ENCODE results near the gene PVR.
"Not testable (repeated sequence)": the region's sequence is repeated elsewhere in the genome, so short reads cannot be mapped to it uniquely, and the experiment has no call there.

PVR gene

DNA sequence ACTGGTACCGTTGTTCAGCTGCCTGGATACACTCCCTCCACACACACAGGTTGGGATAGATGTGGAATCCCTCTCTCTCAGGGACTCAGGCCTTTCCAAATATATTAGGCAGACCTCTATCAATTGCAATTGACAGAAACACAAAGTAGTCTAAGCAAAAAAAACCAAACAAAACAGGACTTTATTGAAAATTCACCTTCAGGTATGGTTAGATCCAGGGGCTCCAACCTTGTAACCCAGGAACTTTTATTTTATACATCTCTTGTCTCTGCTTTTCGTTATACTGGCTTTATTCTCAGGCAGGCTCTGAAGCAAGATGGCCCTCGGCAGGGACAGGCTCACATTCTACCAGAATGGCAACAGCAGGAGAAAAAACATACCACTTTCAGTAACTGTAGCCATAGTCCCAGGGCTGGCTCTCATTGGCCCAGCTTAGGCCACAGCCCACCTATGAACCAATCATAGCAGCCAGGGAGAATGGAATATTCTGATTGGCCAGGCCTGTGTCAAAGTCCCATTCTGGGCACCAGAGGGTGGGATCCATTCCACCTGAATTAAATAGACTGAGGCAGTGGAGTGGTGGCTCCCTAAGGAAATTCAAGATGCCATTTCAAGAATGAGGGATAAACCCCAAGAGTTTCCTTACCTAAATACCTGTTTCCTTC lies 14.5 kb downstream of the PVR start:
- no peak for TF ChIP-seq Cebpa-rat (IDR thresholded peaks at IDR 0.05)
- peaks cover 24% of the 10 kb centered on the region for H3K4me1 ChIP-seq
- no peak overlapping the region for H3K4me3 ChIP-seq
- H3K27me3 ChIP-seq, result no peaks in the 10 kb centered on the region
- H3K9me3 ChIP-seq, result no peaks in the 10 kb centered on the region
- no peak overlapping the region for H3K27ac ChIP-seq
- no peak overlapping the region for H3K9ac ChIP-seq
- H4K20me1 ChIP-seq, result no peaks in the 10 kb centered on the region
- peaks cover 54% of the 10 kb centered on the region for H3K36me3 ChIP-seq
- no peak overlapping the region for H3K4me2 ChIP-seq

DNA sequence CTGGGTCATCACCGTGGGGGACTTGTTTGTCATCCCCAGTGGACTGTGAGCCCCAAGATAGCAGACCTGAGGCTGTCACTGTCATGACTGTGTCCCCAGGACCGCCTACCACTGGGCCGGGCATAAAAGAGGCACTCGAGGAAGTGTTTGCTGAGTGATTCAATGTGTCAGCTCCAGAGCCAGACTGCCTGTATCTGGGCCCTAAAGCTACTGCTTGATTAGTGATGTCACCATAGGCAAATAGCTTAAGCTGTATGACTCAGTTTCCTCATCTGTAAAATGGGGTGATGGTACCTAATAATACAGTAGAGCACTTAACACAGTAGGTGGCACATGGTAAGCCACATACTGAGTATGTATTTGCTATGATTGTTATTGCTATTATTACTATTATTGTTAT lies 16.4 kb downstream of the PVR start:
- Histone ChIP-seq H3K9me3 (no peaks in the 10 kb centered on the region), H3K27me3 (no peaks in the 10 kb centered on the region), H3K4me2 (no peak overlapping the region), H3K27ac (no peak overlapping the region), H3K36me3 (peaks cover 49% of the 10 kb centered on the region), H3K9ac (no peak overlapping the region), H4K20me1 (no peaks in the 10 kb centered on the region), H3K4me1 (peaks cover 6% of the 10 kb centered on the region), H3K4me3 (no peak overlapping the region)
- TF ChIP-seq Cebpa-rat (IDR thresholded peaks at IDR 0.05), result no peak

DNA sequence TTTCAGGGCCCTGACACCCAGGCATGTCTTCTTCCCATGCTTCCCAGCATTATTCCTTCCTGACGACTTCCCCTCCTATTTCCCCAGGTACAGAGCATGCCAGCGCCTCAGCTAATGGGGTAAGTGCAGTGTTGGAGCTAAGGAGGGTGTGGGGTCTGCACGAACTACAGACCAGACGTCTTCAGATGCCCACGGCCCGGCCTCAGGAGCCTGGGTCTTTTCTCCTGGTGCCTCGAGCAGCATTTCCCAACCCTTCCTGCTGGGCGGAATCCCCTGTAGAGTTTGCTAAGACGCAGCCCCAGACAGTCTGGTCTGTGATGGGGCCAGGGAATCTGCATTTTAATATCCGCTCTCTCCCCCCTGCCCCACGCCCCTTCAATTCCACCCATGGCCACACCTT lies 17.5 kb downstream of the PVR start:
- no peak for TF ChIP-seq Cebpa-rat (IDR thresholded peaks at IDR 0.05)
- Histone ChIP-seq H4K20me1 (no peaks in the 10 kb centered on the region), H3K9me3 (no peaks in the 10 kb centered on the region), H3K4me1 (0 out of 2 replicates have a peak, but pooled peaks cover 4% of the 10 kb centered on the region), H3K4me2 (no peak overlapping the region), H3K9ac (no peak overlapping the region), H3K27ac (no peak overlapping the region), H3K4me3 (no peak overlapping the region), H3K27me3 (no peaks in the 10 kb centered on the region), H3K36me3 (peaks cover 47% of the 10 kb centered on the region)

DNA sequence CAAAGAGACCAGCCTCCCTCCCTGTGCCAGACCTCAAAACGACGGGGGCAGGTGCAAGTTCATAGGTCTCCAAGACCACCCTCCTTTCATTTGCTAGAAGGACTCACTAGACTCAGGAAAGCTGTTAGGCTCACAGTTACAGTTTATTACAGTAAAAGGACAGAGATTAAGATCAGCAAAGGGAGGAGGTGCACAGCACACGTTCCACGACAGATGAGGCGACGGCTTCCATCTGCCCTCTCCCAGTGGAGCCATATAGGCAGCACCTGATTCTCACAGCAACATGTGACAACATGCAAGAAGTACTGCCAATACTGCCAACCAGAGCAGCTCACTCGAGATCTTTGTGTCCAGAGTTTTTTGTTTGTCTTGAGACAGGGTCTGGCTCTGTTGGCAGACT lies 18.2 kb downstream of the PVR start:
- TF ChIP-seq Cebpa-rat (IDR thresholded peaks at IDR 0.05), result no peak
- no peaks in the 10 kb centered on the region for H3K27me3 ChIP-seq
- no peak overlapping the region for H3K4me3 ChIP-seq
- no peak overlapping the region for H3K9ac ChIP-seq
- H3K36me3 ChIP-seq, result peaks cover 47% of the 10 kb centered on the region
- H3K4me2 ChIP-seq, result no peak overlapping the region
- no peak overlapping the region for H3K27ac ChIP-seq
- H4K20me1 ChIP-seq, result no peaks in the 10 kb centered on the region
- H3K9me3 ChIP-seq, result no peaks in the 10 kb centered on the region
- 0 out of 2 replicates have a peak, but pooled peaks cover 3% of the 10 kb centered on the region for H3K4me1 ChIP-seq

DNA sequence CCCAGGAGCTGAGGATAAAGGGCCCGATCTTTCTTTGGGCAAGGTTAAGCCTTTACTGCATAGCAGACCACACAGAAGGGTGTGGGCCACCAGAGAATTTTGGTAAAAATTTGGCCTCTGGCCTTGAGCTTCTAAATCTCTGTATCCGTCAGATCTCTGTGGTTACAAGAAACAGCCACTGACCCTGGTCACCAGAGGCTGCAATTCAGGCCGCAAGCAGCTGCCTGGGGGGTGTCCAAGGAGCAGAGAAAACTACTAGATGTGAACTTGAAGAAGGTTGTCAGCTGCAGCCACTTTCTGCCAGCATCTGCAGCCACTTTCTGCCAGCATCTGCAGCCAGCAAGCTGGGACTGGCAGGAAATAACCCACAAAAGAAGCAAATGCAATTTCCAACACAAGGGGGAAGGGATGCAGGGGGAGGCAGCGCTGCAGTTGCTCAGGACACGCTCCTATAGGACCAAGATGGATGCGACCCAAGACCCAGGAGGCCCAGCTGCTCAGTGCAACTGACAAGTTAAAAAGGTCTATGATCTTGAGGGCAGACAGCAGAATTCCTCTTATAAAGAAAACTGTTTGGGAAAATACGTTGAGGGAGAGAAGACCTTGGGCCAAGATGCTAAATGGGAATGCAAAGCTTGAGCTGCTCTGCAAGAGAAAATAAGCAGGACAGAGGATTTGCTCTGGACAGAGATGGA lies 19.1 kb downstream of the PVR start:
- H3K9me3 ChIP-seq, result no peaks in the 10 kb centered on the region
- peaks cover 44% of the 10 kb centered on the region for H3K36me3 ChIP-seq
- no peak for TF ChIP-seq Cebpa-rat (IDR thresholded peaks at IDR 0.05)
- no peak overlapping the region for H3K4me2 ChIP-seq
- no peak overlapping the region for H3K4me3 ChIP-seq
- no peaks in the 10 kb centered on the region for H3K4me1 ChIP-seq
- H3K27ac ChIP-seq, result no peak overlapping the region
- no peaks in the 10 kb centered on the region for H3K27me3 ChIP-seq
- no peaks in the 10 kb centered on the region for H4K20me1 ChIP-seq
- H3K9ac ChIP-seq, result no peak overlapping the region

DNA sequence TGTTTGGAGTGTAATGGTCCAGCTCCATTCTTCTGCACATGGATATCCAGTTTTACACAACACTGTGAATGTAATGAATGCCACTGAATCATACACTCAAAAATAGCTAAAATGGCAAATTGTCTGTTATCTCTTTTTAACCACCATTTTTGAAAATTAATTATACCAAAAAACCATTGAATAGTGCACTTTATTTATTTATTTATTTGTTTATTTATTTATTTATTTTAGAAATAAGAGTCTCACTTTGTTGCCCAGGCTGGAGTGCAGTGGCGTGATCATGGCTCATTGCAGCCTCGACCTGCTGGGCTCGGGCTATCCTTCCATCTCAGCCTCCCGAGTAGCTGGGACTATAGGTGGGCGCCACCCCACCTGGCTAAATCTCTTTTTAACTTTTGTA lies 20.3 kb downstream of the PVR start:
- TF ChIP-seq Cebpa-rat (IDR thresholded peaks at IDR 0.05), result no peak
- no peak overlapping the region for H3K4me2 ChIP-seq
- no peak overlapping the region for H3K9ac ChIP-seq
- no peaks in the 10 kb centered on the region for H3K27me3 ChIP-seq
- H3K4me3 ChIP-seq, result no peak overlapping the region
- no peaks in the 10 kb centered on the region for H3K9me3 ChIP-seq
- peaks cover 34% of the 10 kb centered on the region for H3K36me3 ChIP-seq
- no peaks in the 10 kb centered on the region for H4K20me1 ChIP-seq
- no peaks in the 10 kb centered on the region for H3K4me1 ChIP-seq
- H3K27ac ChIP-seq, result no peak overlapping the region

DNA sequence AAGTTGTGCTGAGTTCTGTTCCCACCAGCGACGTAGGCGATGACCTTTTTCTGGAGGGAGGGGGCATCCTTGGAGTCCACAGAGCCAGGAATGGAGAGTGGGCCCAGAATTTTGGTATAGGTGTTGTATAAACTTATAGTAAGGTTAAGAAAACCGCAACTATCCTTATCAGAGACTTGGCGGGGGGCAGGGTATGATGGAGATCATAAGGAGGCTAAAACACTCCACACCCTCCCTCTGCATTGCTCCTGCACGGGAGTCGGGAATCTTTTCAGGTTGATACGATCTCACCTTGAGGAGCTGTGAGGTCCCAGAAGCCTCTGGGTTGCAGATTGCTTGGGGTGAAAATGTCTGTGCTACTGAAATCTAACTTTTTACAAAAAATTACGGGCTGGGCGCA lies 21.3 kb downstream of the PVR start:
- Histone ChIP-seq H3K4me1 (no peaks in the 10 kb centered on the region), H4K20me1 (no peaks in the 10 kb centered on the region)
- TF ChIP-seq Cebpa-rat (IDR thresholded peaks at IDR 0.05), result no peak

DNA sequence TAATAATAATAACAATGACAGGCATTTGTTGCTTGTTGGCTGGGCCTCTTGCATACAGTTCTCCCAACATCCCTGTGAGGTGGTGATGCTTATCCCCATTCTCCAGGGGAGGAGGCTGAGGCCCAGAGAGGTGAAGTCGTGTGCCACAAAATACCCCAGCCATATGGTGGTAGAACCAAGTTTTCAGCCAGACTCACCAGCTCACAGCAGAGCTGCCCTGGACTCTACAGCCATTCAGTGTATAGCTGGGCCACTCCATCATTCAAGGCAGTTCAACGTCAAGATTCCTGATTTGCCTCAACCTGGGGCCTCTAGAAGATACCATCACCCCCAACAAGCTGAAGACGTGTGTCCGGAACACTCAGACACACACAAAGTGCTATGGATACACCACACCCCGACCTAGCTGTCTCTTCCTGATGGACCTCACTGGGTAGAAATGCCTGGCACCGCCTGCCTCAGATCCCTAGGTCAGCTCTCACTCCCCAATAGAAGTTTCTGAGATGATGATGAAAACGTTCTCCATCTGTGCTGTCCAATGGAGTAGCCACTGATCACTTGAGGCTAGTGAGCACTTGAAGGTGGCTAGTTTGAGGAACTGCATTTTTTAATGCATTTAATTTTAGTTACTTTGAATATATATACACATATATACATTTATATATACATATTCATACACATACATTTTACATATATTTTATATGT lies 23.3 kb downstream of the PVR start:
- Histone ChIP-seq H3K27ac (no peak overlapping the region), H3K27me3 (no peaks in the 10 kb centered on the region), H4K20me1 (no peaks in the 10 kb centered on the region), H3K4me2 (no peak overlapping the region), H3K36me3 (peaks cover 12% of the 10 kb centered on the region), H3K4me3 (no peak overlapping the region), H3K9ac (no peak overlapping the region), H3K4me1 (no peaks in the 10 kb centered on the region), H3K9me3 (no peaks in the 10 kb centered on the region)
- no peak for TF ChIP-seq Cebpa-rat (IDR thresholded peaks at IDR 0.05)

More for the DNA sequence above, 21.3 kb downstream of the PVR start:
- Histone ChIP-seq H3K27ac (no peak overlapping the region), H3K9me3 (no peaks in the 10 kb centered on the region), H3K4me3 (no peak overlapping the region), H3K36me3 (peaks cover 26% of the 10 kb centered on the region), H3K9ac (no peak overlapping the region), H3K27me3 (no peaks in the 10 kb centered on the region), H3K4me2 (no peak overlapping the region)

DNA sequence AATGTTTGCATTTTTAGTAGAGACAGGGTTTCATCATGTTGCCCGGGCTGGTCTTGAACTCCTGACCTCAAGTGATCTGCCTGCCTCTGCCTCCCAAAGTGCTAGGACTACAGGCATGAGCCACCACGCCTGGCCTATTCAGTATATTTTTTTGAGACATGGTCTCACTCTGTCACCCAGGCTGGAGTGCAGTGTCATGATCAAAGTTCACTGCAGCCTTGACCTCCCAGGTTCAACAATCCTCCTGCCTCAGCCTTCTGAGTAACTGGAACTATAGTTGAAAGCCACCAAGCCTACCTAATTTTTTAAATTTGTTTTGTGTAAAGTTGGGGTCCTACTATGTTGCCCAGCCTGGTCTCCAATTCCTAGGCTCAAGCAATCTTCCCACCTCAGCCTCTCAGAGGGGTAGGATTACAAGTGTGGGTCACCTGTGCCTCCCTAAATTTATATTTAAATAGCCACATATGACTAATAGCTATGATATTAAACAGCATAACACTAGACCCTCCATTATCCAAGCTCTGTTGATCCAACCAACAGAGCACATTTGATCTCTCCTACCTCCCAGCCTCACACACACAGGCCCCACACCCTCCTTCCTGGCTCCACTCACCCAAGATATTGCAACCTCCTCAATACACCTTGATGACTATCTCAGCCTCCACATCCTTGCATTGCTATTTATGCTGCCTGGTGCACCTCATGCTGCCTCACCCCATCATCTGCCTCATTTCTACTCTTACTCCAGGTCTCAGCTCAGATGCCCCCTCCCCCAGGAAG lies 25.5 kb downstream of the PVR start:
- peaks cover 6% of the 10 kb centered on the region; the same call in 1 of the 2 replicates for H3K9me3 ChIP-seq
- no peak overlapping the region for H3K4me2 ChIP-seq
- H3K9ac ChIP-seq, result no peak overlapping the region
- no peaks in the 10 kb centered on the region for H3K4me1 ChIP-seq
- H3K27ac ChIP-seq, result no peak overlapping the region
- no peak for TF ChIP-seq Cebpa-rat (IDR thresholded peaks at IDR 0.05)
- no peak overlapping the region for H3K4me3 ChIP-seq
- H3K27me3 ChIP-seq, result no peaks in the 10 kb centered on the region
- H3K36me3 ChIP-seq, result no peaks in the 10 kb centered on the region
- no peaks in the 10 kb centered on the region for H4K20me1 ChIP-seq

DNA sequence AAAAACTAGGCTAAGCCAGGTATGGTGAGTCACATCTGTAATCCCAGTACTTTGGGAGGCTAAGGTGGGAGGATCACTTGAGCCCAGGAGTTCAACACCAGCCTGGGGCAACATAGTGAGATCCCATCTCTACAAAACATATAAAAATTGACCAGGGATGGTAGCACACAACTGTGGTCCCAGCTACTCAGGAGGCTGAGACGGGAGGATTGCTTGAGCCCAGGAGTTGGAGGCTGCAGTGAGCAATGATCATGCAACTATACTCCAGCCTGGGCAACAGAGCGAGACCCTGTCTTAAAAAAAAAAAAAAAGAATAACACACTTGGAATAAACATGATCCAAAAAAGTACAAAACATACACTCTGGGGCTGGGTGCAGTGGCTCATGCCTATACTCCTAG lies 26.3 kb downstream of the PVR start:
- not testable (repeated sequence) for H3K27ac ChIP-seq, H3K27me3 ChIP-seq, H3K9ac ChIP-seq, H3K4me1 ChIP-seq, H3K9me3 ChIP-seq, H3K36me3 ChIP-seq, H3K4me2 ChIP-seq, H4K20me1 ChIP-seq, H3K4me3 ChIP-seq
